ENCODE data around the gene PTPRF. TPM values are rescaled to one million over a fixed set of nuclear protein-coding genes. Genes with fewer than 3 reads are reported as not detected.

Gene PTPRF
- total and polyA plus RNA-seq, 11 donors = 0.91 to 74.1 (median 5.8) TPM

DNA sequence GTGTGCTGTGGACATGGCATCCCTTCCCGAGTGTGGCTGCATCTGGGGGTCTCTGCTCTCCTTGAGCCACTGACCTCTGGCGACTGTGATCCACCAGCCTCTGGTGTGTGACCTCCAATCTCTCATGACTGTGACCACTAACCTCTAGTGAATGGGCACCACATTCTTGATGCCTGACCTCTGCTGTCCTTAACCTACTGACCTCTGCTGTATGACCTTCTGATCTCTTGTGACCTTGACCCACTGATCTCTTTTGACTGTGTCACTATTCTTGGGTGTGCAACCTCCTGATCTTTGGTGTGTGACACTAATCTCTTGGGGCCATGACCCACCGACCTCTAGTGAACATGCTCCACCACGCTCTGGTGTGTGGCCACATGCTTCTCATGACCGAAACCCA lies 73.5 kb downstream of the PTPRF start:
- DNase-seq = no peak
- Histone ChIP-seq H3K27me3 (no peaks in the 10 kb centered on the region), H3K9me3 (no peaks in the 10 kb centered on the region), H3K36me3 (peaks cover 0 to 1% (median 0%) of the 10 kb centered on the region in 9 donors), H3K27ac (no peak overlapping the region), H3K4me1 (no peaks in the 10 kb centered on the region), H3K4me3 (no peak overlapping the region)
- 92 to 97% (median 95%) methylated on average over 5 of the region's 5 CpGs for WGBS, 4 donors
- TF ChIP-seq, protein P1, sequence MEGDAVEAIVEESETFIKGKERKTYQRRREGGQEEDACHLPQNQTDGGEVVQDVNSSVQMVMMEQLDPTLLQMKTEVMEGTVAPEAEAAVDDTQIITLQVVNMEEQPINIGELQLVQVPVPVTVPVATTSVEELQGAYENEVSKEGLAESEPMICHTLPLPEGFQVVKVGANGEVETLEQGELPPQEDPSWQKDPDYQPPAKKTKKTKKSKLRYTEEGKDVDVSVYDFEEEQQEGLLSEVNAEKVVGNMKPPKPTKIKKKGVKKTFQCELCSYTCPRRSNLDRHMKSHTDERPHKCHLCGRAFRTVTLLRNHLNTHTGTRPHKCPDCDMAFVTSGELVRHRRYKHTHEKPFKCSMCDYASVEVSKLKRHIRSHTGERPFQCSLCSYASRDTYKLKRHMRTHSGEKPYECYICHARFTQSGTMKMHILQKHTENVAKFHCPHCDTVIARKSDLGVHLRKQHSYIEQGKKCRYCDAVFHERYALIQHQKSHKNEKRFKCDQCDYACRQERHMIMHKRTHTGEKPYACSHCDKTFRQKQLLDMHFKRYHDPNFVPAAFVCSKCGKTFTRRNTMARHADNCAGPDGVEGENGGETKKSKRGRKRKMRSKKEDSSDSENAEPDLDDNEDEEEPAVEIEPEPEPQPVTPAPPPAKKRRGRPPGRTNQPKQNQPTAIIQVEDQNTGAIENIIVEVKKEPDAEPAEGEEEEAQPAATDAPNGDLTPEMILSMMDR (IDR thresholded peaks at IDR 0.05) = no peak
- TF ChIP-seq POLR2A (IDR thresholded peaks at IDR 0.05) = no peak
- intact Hi-C loops (cut with DNase I) = no loop called here
- no peak for ATAC-seq

DNA sequence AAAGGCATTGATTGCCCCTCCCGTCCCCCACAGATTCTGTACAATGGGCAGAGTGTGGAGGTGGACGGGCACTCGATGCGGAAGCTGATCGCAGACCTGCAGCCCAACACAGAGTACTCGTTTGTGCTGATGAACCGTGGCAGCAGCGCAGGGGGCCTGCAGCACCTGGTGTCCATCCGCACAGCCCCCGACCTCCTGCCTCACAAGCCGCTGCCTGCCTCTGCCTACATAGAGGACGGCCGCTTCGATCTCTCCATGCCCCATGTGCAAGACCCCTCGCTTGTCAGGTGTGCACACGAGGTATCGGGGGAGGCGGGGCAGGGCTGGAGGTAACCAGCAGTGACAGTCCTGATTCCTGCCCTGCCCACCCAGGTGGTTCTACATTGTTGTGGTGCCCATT lies 74.5 kb downstream of the PTPRF start:
- WGBS, 4 donors = 92 to 96% (median 95%) methylated on average over 15 to 18 of the region's 18 CpGs
- DNase-seq (no peak), ATAC-seq (no peak)
- Histone ChIP-seq H3K9me3 (no peaks in the 10 kb centered on the region), H3K4me3 (no peak overlapping the region), H3K4me1 (no peaks in the 10 kb centered on the region), H3K36me3 (peaks cover 0 to 5% (median 0%) of the 10 kb centered on the region in 9 donors), H3K27ac (no peak overlapping the region), H3K27me3 (no peaks in the 10 kb centered on the region)
- no peak for TF ChIP-seq POLR2A (IDR thresholded peaks at IDR 0.05)
- TF ChIP-seq, protein P1 (IDR thresholded peaks at IDR 0.05) = no peak
- intact Hi-C loops (cut with DNase I) = no loop called here

DNA sequence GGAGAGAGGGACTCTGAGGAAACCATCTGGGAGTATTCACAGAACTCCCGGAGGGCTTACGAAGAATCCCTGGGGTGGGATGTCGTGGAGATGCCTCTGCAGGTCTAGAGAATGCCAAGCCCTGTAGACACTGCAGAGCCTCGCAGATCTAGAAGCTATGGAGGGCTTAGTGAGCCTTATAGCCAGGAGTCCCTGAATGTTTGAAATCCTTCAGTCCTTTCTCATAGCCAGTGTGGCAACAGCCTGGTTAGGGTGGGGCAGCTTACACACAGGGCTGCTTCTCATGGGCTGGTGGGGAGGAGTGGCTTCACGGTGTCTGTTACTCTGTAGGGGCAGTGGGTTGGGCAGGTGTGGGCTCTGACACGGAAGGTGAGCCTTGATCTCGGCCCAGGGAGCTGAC lies 75.1 kb downstream of the PTPRF start:
- Histone ChIP-seq H3K9me3 (no peaks in the 10 kb centered on the region), H3K4me1 (no peaks in the 10 kb centered on the region), H3K36me3 (peaks cover 0 to 5% (median 0%) of the 10 kb centered on the region in 9 donors), H3K4me3 (no peak overlapping the region), H3K27ac (no peak overlapping the region), H3K27me3 (no peaks in the 10 kb centered on the region)
- ATAC-seq = no peak
- 87 to 93% (median 89%) methylated on average over 4 to 7 of the region's 7 CpGs for WGBS, 4 donors
- TF ChIP-seq POLR2A (IDR thresholded peaks at IDR 0.05) = no peak
- TF ChIP-seq, protein P1 (IDR thresholded peaks at IDR 0.05) = no peak
- intact Hi-C loops (cut with DNase I) = no loop called here
- DNase-seq = no peak

DNA sequence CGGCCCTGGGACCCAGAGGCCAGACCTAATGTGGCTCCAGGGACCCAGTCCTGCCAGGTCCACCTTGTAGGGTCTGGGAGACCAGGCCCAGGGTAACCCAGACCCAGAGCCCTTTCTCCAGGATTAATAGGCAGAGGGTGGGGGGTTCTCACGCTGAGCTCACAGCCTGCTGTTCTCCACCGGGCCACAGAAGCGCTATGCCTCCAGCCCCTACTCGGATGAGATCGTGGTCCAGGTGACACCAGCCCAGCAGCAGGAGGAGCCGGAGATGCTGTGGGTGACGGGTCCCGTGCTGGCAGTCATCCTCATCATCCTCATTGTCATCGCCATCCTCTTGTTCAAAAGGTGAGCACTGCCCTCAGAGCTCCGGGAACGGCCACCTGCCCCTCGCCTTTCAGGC lies 75.9 kb downstream of the PTPRF start:
- ATAC-seq (no peak), DNase-seq (no peak)
- TF ChIP-seq, protein P1 (IDR thresholded peaks at IDR 0.05) = no peak
- TF ChIP-seq POLR2A (IDR thresholded peaks at IDR 0.05) = no peak
- no peaks in the 10 kb centered on the region for H3K9me3 ChIP-seq
- no peaks in the 10 kb centered on the region for H3K4me1 ChIP-seq
- H3K27me3 ChIP-seq = no peaks in the 10 kb centered on the region
- intact Hi-C loops (cut with DNase I) = no loop called here
- H3K27ac ChIP-seq = no peak overlapping the region
- H3K36me3 ChIP-seq = peaks cover 0 to 5% (median 0%) of the 10 kb centered on the region in 9 donors
- WGBS, 4 donors = 93 to 98% (median 95%) methylated on average over 8 to 13 of the region's 13 CpGs
- no peak overlapping the region for H3K4me3 ChIP-seq
